HG02759 (cell line): ENCODE data around the gene IGHMBP2.
"Not testable (repeated sequence)": the region's sequence is repeated elsewhere in the genome, so short reads cannot be mapped to it uniquely, and the experiment has no call there.

ENCODE experiments used
- ATAC-seq: cut with Tn5 transposase; IDR thresholded peaks from one replicate; pipeline ENCODE4 v1.9.1; 2021; ENCODE audit warnings: mild to moderate bottlenecking, moderate library complexity; ENCODE audit not compliant: unreplicated experiment

The IGHMBP2 gene

DNA sequence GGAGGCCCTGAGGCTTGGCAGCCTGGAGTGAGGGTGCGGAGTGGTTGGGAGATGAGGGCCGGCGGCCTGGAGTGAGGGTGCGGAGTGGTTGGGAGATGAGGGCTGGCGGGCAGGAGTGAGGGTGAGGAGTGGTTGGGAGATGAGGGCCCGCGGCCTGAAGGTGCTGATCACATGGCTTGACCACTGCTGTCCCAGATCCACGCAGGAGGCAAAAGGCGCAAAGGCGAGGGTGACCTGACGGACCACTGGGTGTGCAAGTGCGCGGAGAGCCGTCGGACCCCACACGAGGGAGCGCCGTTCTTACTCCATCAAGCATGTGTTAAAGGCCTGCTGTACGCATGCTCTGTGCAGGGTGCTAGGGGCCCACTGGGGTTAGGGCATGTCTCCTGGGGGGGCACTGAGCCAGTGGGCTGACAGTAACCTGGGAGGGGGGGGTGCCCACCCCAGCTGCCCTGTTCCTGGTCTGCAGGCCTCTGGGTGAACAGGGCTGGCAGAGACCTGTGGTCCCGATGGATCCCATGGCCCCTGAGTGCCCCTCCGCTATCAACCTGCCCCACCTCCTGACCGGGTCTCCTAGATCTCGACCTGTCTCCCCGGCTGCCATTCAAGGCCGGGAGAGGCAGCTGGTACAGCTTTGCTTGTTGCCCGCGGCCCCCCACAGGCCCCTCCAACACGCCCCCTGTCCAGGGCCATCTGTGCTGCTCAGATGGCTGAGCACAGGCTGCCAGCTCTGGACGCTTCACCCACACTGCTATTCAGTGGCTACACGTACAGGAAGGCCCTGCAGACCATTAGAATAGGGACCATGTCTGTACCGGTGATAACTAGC lies 56.0 kb downstream of the IGHMBP2 start:
- no peak for ATAC-seq

- no peak for ATAC-seq
Observed at GRCh38 chr11:68960294-68961071, 56.8 kb downstream of the IGHMBP2 start.

- no peak for ATAC-seq
Observed at GRCh38 chr11:68961245-68961644, 57.6 kb downstream of the IGHMBP2 start.

GRCh38 chr11:68962527-68963250 lies 59.0 kb downstream of the IGHMBP2 start:
- ATAC-seq: no peak

GRCh38 chr11:68963779-68964178 lies 60.1 kb downstream of the IGHMBP2 start:
- ATAC-seq: no peak

DNA sequence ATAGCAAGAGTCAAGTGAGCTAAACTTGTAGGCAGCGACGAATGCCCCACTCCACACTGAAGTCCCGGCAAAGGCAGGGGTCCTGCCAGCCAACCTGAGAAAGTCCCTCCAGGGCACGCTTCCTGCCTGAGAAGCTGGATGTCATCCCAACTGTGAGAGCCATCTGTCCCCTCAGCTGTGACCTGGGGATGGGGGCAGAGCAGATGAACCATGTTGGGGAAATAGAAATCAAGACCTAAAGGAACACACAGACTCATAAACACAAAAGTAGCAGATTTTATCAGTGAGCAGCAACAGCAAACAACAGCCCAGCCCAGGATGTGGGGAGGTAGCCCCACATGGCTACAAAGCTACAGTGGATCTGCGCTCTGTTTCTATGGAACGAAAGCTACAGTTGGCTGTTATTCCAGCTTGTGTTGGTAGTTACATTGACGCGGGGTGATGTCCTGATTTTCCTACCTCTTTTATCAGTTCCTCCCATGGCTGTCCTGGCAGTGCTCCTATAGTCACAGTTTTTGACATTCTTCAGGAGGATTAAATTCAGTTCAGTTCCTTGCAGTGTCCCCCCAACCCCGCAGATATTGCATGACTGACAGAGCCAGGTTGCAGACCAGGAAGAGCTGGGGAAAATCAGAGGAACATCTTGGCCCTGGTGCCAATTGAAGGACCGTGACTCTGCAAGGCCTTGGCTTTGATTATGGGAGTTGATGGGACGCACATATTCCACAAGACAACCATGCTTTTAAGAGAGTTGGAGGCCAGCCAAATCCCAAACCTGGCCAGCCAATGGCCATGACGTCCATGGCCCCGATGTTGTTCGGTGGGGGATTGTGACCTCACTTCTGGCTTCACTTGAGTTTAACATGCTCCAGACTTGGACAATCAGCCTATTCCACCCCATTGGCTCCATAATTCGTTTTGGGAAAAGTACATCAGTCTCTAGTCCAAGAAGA lies 62.5 kb downstream of the IGHMBP2 start:
- no peak for ATAC-seq

DNA sequence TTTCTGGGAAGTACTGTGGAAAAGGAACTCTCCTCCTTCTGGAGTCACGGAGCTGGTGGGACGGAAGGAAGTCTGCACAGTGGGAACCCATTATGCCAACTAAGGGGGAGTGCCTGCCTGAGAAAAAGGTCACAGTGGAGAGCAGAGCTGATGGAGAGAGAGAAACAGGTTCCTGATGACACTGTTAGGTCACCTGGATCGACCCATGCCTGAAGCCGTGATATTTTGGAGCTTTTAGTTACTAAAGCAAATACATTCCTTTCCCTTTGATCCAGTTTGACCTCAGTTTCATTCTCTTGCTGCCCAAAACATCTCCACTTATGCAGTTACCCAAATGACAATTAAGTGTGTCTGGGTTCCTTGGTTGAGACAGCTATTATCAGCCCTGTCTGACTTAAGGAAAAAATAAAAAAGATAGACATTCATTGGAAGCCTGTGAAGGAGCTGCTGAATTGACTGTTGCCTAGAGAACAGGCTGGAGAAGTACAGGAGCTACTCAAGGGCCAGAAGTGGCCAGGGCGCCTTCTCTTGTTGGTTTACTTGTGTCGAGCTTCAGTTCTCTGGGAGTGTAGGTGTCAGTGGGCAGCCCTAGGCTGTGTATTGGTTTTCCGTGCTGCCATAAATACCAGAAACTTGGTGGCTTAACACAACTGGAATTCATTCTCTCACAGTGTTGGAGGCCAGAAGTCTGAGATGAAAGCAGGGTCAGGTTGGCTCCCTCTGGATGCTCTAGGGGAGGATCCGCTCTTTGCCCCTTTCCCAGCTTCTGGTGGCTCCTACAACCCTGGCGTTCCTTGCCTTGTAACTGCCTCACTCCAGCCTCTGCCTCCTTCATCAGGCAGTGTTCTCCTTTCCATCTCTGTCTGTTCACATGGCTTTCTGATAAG lies 63.4 kb downstream of the IGHMBP2 start:
- no peak for ATAC-seq

GRCh38 chr11:68968306-68969250 lies 64.9 kb downstream of the IGHMBP2 start:
- ATAC-seq: no peak

DNA sequence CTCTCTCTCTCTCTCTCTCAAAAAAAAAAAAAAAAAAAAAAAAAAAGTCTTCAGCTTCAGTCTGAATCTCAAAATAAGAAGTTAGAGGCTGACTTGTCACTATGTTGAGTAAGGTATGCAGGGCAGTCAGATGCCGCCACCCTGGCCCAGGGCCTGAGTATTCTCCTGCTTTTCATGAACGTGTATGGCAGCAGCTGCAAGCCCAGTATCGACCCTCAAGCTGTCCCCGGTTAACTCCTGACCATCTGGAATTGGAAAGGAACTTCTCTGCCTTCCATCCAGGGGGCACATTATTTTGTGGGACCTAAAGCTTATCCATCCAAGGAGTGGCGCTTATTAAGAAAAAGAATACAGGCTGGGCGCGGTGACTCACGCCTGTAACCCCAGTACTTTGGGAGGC lies 65.7 kb downstream of the IGHMBP2 start:
- ATAC-seq: no peak

DNA sequence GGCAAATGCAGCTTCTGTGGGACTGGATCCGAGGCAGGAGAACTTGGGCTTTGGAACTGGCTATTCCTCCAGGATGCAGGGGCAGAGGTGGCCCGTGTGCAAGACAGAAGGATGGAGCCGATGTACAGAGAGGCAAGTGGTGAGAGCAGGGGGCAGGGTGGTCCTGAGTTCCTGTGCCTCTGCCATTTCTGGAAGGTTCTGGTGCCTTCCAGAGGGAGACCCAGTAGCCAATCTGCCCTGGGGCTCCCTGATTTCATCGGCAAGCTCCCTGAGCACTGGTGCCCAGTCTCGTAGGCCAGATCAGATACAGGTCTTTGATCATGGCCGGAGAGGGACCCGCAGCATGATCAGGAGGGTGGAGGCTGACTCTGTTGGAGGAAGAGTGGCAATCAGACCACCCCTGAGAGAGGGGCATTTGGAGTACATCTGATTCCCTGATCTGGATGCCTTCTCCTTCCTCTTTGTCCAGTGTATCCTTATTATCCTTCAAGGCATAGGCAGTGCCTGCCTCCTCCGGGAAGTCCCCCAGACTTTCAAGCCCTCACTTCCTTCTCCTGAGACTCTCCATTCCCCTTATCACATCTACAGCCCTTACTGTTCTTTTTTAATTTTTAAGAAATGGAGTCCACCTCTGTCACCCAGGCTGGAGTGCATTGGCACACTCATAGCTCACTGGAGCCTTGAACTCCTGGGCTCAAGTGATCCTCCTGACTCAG lies 67.4 kb downstream of the IGHMBP2 start:
- ATAC-seq: no peak

DNA sequence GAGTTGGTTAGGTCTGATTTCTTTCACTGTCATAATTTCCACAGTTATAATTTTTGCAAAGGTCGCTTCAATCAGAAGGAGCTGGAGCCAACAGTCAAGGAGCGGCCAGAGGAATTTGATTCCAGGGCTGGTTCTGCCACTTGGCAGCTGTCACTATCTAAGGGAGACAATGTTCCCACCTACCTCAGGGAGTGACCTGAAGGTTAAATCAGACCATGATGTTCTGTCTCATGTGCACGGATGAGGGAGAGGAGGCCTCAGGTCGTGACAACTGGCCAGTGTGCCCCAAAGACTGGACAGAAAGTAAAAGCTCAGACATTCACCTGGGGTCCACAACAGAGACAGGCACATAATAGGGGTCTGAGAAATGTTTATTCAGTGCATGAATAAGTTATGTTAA lies 69.5 kb downstream of the IGHMBP2 start:
- ATAC-seq: no peak

GRCh38 chr11:68973706-68974105 lies 70.0 kb downstream of the IGHMBP2 start:
- not testable (repeated sequence) for ATAC-seq

DNA sequence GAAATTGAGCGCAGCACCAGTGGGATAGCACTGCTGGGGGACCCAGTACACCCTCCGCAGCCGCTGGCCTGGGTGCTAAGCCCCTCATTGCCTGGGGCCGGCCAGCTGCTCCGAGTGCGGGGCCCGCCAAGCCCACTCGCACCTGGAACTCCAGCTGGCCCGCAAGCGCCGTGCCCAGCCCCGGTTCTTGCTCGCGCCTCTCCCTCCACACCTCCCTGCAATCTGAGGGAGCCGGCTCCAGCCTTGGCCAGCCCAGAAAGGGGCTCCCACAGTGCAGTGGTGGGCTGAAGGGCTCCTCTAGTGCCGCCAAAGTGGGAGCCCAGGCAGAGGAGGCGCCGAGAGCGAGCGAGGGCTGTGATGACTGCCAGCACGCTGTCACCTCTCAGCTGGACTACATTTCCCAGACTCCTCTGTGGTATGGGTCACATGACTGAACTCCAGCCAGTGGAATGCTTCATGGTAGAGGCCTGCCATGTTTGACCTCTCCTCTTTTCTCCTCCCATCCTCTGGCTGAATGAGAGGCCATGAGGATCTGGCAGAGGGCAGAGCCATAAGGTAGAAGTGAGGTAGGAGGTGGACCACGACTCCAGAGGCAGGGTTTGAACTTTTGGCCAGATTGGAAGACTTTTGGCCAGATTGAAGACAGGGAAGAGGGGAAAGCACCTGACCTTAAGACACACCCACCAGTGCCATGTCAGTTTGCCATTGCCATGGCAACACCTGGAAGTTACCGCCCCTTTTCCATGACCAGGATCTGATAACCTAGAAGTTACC lies 70.9 kb downstream of the IGHMBP2 start:
- ATAC-seq: no peak

DNA sequence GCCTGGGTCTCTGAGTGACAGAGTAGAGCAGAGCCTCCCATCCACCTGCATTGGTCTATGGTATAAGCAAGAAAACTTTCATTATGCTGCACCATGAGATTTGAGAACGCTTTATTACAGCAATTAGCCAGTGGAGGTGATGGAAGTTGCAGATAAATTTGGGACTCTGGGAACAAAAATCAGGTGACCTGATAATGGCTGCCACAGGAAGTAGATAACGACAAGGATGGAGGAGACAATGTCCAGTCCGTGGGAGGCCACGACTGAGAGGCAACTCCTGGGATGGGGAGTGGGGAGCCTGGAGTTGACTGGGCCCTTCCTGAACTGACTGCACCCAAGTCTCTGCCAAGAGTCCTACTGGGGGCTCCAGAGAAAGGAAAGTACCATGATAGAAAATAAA lies 72.4 kb downstream of the IGHMBP2 start:
- ATAC-seq: no peak

DNA sequence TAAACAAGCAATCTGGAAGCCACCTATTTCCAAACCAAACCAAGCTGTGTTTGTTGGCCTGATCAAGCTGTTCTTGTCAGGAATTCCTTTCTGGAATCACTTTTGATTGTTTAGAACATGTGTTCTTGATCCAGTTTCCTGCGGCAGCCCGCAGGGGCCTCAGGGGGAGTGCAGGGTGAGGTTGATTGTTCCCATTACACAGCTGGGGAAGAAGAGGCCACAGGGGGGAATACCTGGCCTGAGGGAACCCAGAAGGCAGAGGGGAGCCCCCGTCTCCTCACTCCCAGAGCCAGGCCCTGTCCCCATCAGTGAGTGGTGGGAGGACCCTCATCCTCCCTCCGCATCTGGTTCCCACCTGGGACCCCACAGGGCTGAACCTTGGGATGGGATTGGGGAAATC lies 72.9 kb downstream of the IGHMBP2 start:
- ATAC-seq: no peak

GRCh38 chr11:68977781-68978625 lies 74.3 kb downstream of the IGHMBP2 start:
- no peak for ATAC-seq
